CD4-positive, alpha-beta T cell (primary cell): ENCODE measurements around the gene OR2L2. TPM values are rescaled to one million over a fixed set of nuclear protein-coding genes. Genes with fewer than 3 reads are reported as not detected.
"Not testable (repeated sequence)": the region's sequence is repeated elsewhere in the genome, so short reads cannot be mapped to it uniquely, and the experiment has no call there.

Experiments used
- ATAC-seq: fragments of 200-7000 bp; cut with Tn5 transposase; one replicate; pipeline ENCODE4 v1.10.0; 2022; ENCODE audit warnings: mild to moderate bottlenecking; ENCODE audit not compliant: poor library complexity
- CTCF ChIA-PET: fragments of 350-600 bp; sonication (Branson Sonifier 250); formaldehyde crosslinking; loops from one replicate; lab custom pipeline; 2021; ENCODE audit warnings: antibody characterized with exemption, inconsistent platforms; lab: Charles Lee
- POLR2A ChIA-PET: fragments of 350-600 bp; sonication (Branson Sonifier 250); formaldehyde crosslinking; loops from one replicate; lab custom pipeline; 2021; ENCODE audit warnings: antibody characterized with exemption, inconsistent platforms; lab: Charles Lee
- DNase-seq, 14 experiments: peaks; one replicate each; pipeline ENCODE4 v3.0.0-alpha.2; 2013 to 2020; ENCODE audit warnings: mixed read lengths in 2 of 14
- H3K27ac ChIP-seq, 2 donors: one replicate each; pipeline versions ENCODE4 v1.5.1 to v1.7.0; 2013; ENCODE audit warnings: low read length in 2 of 2, low read depth in 1 of 2, mild to moderate bottlenecking in 1 of 2
- H3K27me3 ChIP-seq, 2 experiments: 1 replicate in 1 of 2; 2 replicates in 1 of 2; pipeline versions ENCODE4 v1.6.1 to v1.7.0; 2013; ENCODE audit warnings: low read length in 2 of 2, control low read depth in 1 of 2, mild to moderate bottlenecking in 1 of 2, moderate library complexity in 1 of 2; ENCODE audit not compliant: insufficient read depth in 2 of 2, control insufficient read depth in 1 of 2
- H3K36me3 ChIP-seq: one replicate; pipeline ENCODE4 v1.6.1; 2013; ENCODE audit warnings: low read length, control low read depth; ENCODE audit not compliant: insufficient read depth
- H3K4me1 ChIP-seq: one replicate; pipeline ENCODE4 v1.6.1; 2013; ENCODE audit warnings: low read length, control low read depth; ENCODE audit not compliant: insufficient read depth
- H3K4me3 ChIP-seq: one replicate; pipeline ENCODE4 v1.5.1; 2013; ENCODE audit warnings: mild to moderate bottlenecking, low read length, moderate library complexity
- H3K9me3 ChIP-seq, 2 experiments: 1 replicate in 1 of 2; 2 replicates in 1 of 2; pipeline versions ENCODE4 v1.6.1 to v1.7.0; 2013; ENCODE audit warnings: low read length in 2 of 2, mild to moderate bottlenecking in 2 of 2, control low read depth in 1 of 2, moderate library complexity in 1 of 2; ENCODE audit not compliant: control insufficient read depth in 1 of 2, insufficient read depth in 1 of 2
- H3K27ac Mint-ChIP-seq: one replicate; pipeline ENCODE4 v1.8.0; 2020; ENCODE audit warnings: mixed read lengths
- H3K27me3 Mint-ChIP-seq: one replicate; pipeline ENCODE4 v1.8.0; 2021; ENCODE audit warnings: mixed read lengths
- H3K36me3 Mint-ChIP-seq: one replicate; pipeline ENCODE4 v1.8.0; 2021; ENCODE audit warnings: low read depth, mixed read lengths
- H3K4me1 Mint-ChIP-seq: one replicate; pipeline ENCODE4 v1.8.0; 2021; ENCODE audit warnings: low read depth, mixed read lengths
- H3K4me3 Mint-ChIP-seq: one replicate; pipeline ENCODE4 v1.8.0; 2020; ENCODE audit warnings: mild to moderate bottlenecking, mixed read lengths
- H3K9me3 Mint-ChIP-seq: one replicate; pipeline ENCODE4 v1.8.0; 2020; ENCODE audit warnings: mixed read lengths
- CTCF ChIP-seq: fragments of 200-600 bp; IDR thresholded peaks from one replicate; pipeline ENCODE4 v1.8.0; 2022; ENCODE audit warnings: antibody characterized with exemption, mild to moderate bottlenecking
- intact Hi-C, 2 experiments: fragments of 100-400 bp; cut with DNase I in 1 of 2; cut with micrococcal nuclease in 1 of 2; formaldehyde crosslinking; loops; one replicate each; pipeline versions ENCODE4 v1.15.1 to v1.9.0; 2023 to 2025; cut with DNase I, micrococcal nuclease
- total RNA-seq, 174 experiments: library from RNA in 2 of 174; stranded (reverse) in 2 of 174; gene quantifications; one replicate each; pipeline ENCODE4 v1.2.3 and lab custom pipeline; 2021 to 2026

Gene OR2L2
- total RNA-seq, 2 experiments from 2014 or later, result 0.19 to 0.22 TPM

DNA sequence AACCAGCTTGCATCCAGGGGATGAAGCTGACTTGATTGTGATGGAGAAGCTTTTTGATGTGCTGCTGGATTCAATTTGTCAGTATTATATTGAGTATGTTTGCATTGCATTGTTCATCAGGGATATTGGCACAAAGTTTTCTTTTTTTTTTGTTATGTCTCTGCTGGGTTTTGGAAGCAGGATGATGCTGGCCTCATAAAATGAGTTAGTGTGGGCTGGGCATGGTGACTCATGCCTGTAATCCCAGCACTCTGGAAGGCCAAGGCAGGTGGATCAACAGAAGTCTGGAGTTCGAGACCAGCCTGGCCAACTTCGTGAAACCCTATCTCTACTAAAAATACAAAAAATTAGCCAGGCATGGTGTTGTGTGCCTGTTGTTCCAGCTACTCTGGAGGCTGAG lies 25.4 kb downstream of the OR2L2 start:
- H3K4me3 ChIP-seq, result no peak overlapping the region
- Mint-ChIP-seq H3K4me3 (no peak overlapping the region), H3K36me3 (no peaks in the 10 kb centered on the region), H3K27ac (no peak overlapping the region), H3K4me1 (no peaks in the 10 kb centered on the region), H3K9me3 (peaks cover 17% of the 10 kb centered on the region), H3K27me3 (no peaks in the 10 kb centered on the region)
- peaks cover 0 to 11% of the 10 kb centered on the region in 2 experiments for H3K9me3 ChIP-seq
- ATAC-seq (no peak), DNase-seq (no peak)
- no peak for TF ChIP-seq CTCF
- H3K27me3 ChIP-seq, result no peaks in the 10 kb centered on the region
- POLR2A ChIA-PET, result interaction anchor here (0.7 kb wide), 1 partner anchor 46 kb away, joined by 3 read pairs; no protein-coding TSS in a partner anchor
- H3K4me1 ChIP-seq, result no peaks in the 10 kb centered on the region
- no peaks in the 10 kb centered on the region for H3K36me3 ChIP-seq
- H3K27ac ChIP-seq, result no peak overlapping the region
- intact Hi-C loops, result no loop called here
- CTCF ChIA-PET, result no interaction called here

DNA sequence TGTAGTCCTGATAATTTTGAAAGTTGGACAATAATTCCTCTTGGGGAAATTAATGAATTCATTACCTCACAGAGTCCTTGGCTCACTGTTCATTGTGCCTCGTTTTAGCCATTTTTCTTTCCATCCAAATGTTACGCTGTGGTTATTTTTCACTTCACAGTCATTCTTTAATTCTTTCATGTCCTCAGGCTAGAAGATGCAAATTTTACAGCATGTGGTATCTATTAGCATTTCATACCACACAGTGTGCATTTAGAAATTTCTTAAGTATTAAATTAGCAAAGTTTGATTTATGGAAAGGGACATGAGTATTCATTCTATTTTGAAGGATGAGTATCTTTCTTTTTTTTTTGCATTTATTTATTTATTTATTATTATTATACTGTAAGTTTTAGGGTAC lies 35.2 kb downstream of the OR2L2 start:
- Histone ChIP-seq H3K36me3 (no peaks in the 10 kb centered on the region), H3K9me3 (no peaks in the 10 kb centered on the region), H3K4me1 (no peaks in the 10 kb centered on the region), H3K27me3 (no peaks in the 10 kb centered on the region), H3K27ac (no peak overlapping the region), H3K4me3 (no peak overlapping the region)
- Mint-ChIP-seq H3K4me1 (no peaks in the 10 kb centered on the region), H3K27ac (no peak overlapping the region), H3K9me3 (no peaks in the 10 kb centered on the region), H3K4me3 (no peak overlapping the region), H3K36me3 (peaks cover 4% of the 10 kb centered on the region), H3K27me3 (no peaks in the 10 kb centered on the region)
- ChIA-PET POLR2A (no interaction called here), CTCF (no interaction called here)
- ATAC-seq, result no peak
- TF ChIP-seq CTCF, result no peak
- intact Hi-C loops, result no loop called here
- no peak for DNase-seq

- Histone ChIP-seq H3K4me3 (no peak overlapping the region), H3K27me3 (no peaks in the 10 kb centered on the region), H3K27ac (no peak overlapping the region), H3K9me3 (no peaks in the 10 kb centered on the region), H3K4me1 (no peaks in the 10 kb centered on the region), H3K36me3 (no peaks in the 10 kb centered on the region)
- H3K4me1 Mint-ChIP-seq, result no peaks in the 10 kb centered on the region
- H3K27me3 Mint-ChIP-seq, result no peaks in the 10 kb centered on the region
- ChIA-PET POLR2A (no interaction called here), CTCF (no interaction called here)
- intact Hi-C loops, result no loop called here
- H3K36me3 Mint-ChIP-seq, result peaks cover 4% of the 10 kb centered on the region
- H3K9me3 Mint-ChIP-seq, result no peaks in the 10 kb centered on the region
- no peak overlapping the region for H3K4me3 Mint-ChIP-seq
- DNase-seq (no peak), ATAC-seq (no peak)
- H3K27ac Mint-ChIP-seq, result no peak overlapping the region
- no peak for TF ChIP-seq CTCF
Measured at GRCh38 chr1:248065604-248066003, 35.7 kb downstream of the OR2L2 start.

GRCh38 chr1:248083864-248084263 lies 54.0 kb downstream of the OR2L2 start:
- H3K27me3 Mint-ChIP-seq, H3K27ac ChIP-seq, CTCF ChIA-PET, H3K4me3 Mint-ChIP-seq, POLR2A ChIA-PET, H3K9me3 ChIP-seq, H3K27me3 ChIP-seq, H3K4me3 ChIP-seq, intact Hi-C loops, H3K4me1 ChIP-seq, ATAC-seq, H3K36me3 Mint-ChIP-seq, H3K27ac Mint-ChIP-seq, H3K4me1 Mint-ChIP-seq, DNase-seq, H3K36me3 ChIP-seq: not testable (repeated sequence)
- peaks cover 17% of the 10 kb centered on the region for H3K9me3 Mint-ChIP-seq
